GM12878 (cell line): ENCODE results near the gene TMOD3. TPM values are rescaled to one million over a fixed set of nuclear protein-coding genes. Genes with fewer than 3 reads are reported as not detected.

ENCODE experiments used
- CREB1 ChIP-seq: IDR thresholded peaks from 2 replicates; pipeline ENCODE4 v1.6.1; 2012; ENCODE audit warnings: low read depth, mild to moderate bottlenecking, inconsistent platforms
- FOS ChIP-seq: IDR thresholded peaks from 3 replicates; pipeline ENCODE4 v1.6.1; 2011; ENCODE audit warnings: borderline replicate concordance; ENCODE audit not compliant: insufficient read length; ENCODE audit errors: extremely low read depth
- HCFC1 ChIP-seq: fragments of 150-350 bp; IDR thresholded peaks from 2 replicates; pipeline ENCODE4 v1.6.1; 2014; ENCODE audit warnings: low read length
- IKZF1 ChIP-seq: fragments of 450-650 bp; conservative IDR thresholded peaks from 2 replicates; pipeline ENCODE4 v1.6.1; 2017; ENCODE audit warnings: antibody characterized with exemption, mild to moderate bottlenecking
- JUNB ChIP-seq: IDR thresholded peaks from 2 replicates; pipeline ENCODE4 v1.6.1; 2016; ENCODE audit warnings: antibody characterized with exemption, mild to moderate bottlenecking
- NR2C2 ChIP-seq: IDR thresholded peaks from 2 replicates; pipeline ENCODE4 v1.6.1; 2011; ENCODE audit warnings: borderline replicate concordance, low read depth; ENCODE audit not compliant: control insufficient read depth, insufficient read length
- PAX8 ChIP-seq: fragments of 450-650 bp; IDR thresholded peaks from 2 replicates; pipeline ENCODE4 v1.6.1; 2017; ENCODE audit warnings: mild to moderate bottlenecking, moderate library complexity
- POLR2AphosphoS2 ChIP-seq: IDR thresholded peaks from 2 replicates; pipeline ENCODE4 v1.6.1; 2011; ENCODE audit warnings: low read depth, mild to moderate bottlenecking, low read length, improper control_type of control experiment, moderate library complexity
- POLR2AphosphoS5 ChIP-seq: IDR thresholded peaks from 2 replicates; pipeline ENCODE4 v1.6.1; 2011; ENCODE audit warnings: mild to moderate bottlenecking, low read length, inconsistent platforms
- SPI1 ChIP-seq: IDR thresholded peaks from 2 replicates; pipeline ENCODE4 v1.6.1; 2011; ENCODE audit warnings: low read depth, mild to moderate bottlenecking, low read length, moderate library complexity, borderline replicate concordance; ENCODE audit not compliant: insufficient read depth
- STAT1 ChIP-seq: fragments of 450-650 bp; conservative IDR thresholded peaks from 2 replicates; pipeline ENCODE4 v1.6.1; 2014; ENCODE audit warnings: antibody characterized with exemption, mild to moderate bottlenecking
- STAT3 ChIP-seq: IDR thresholded peaks from 2 replicates; pipeline ENCODE4 v1.6.1; 2011; ENCODE audit warnings: low read depth, low read length, improper control_type of control experiment
- YY1 ChIP-seq: IDR thresholded peaks from 2 replicates; pipeline ENCODE4 v1.6.1; 2011; ENCODE audit warnings: low read depth, mild to moderate bottlenecking, low read length
- polyA plus RNA-seq, 11 experiments: library from polyadenylated mRNA; depleted of rRNA in 4 of 11; unstranded in 6 of 11; stranded (reverse) in 5 of 11; fragments of >200 nt; fragmentation: Nextera tagmentation in 4 of 11; fragmentation: Illumina TruSeq in 1 of 11; extraction: Ambion mirVana in 4 of 11; extraction: Trizol in 1 of 11; gene quantifications; 1 replicate in 1 of 11; 2 replicates in 10 of 11; pipeline versions ENCODE4 v1.2.1 to v1.2.3, GENCODE V29; 2011 to 2016; ENCODE audit warnings: inconsistent platforms in 2 of 11, missing spikeins in 2 of 11, low read depth in 1 of 11
- total RNA-seq, 4 experiments: library from RNA; depleted of rRNA in 3 of 4; stranded (reverse); fragments of >200 nt in 3 of 4; fragmentation: Illumina TruSeq in 1 of 4; extraction: Trizol in 1 of 4; gene quantifications; 2 replicates each; pipeline versions ENCODE4 v1.2.1 to v1.2.3, GENCODE V29; 2013 to 2021
- TF ChIP-seq, protein P1 (sequence below): IDR thresholded peaks from 2 replicates; pipeline ENCODE4 v1.6.1; 2011; ENCODE audit warnings: borderline replicate concordance, low read depth, mild to moderate bottlenecking, moderate library complexity, low read length; ENCODE audit not compliant: insufficient read depth, poor library complexity, severe bottlenecking
- TF ChIP-seq, protein P2 (sequence below): fragments of 450-650 bp; formaldehyde crosslinking; IDR thresholded peaks from 2 replicates; pipeline ENCODE4 v1.4.0; 2022; ENCODE audit warnings: mild to moderate bottlenecking, moderate library complexity
- TF ChIP-seq, protein P3 (sequence below): fragments of 150-350 bp; IDR thresholded peaks from 2 replicates; pipeline ENCODE4 v1.6.1; 2016; ENCODE audit warnings: low read depth, low read length
- TF ChIP-seq, protein P4 (sequence below): fragments of 450-650 bp; IDR thresholded peaks from 2 replicates; pipeline ENCODE4 v1.6.1; 2018; ENCODE audit warnings: mild to moderate bottlenecking, low read depth, moderate library complexity; ENCODE audit not compliant: partially characterized antibody

The TMOD3 gene
- total and polyA plus RNA-seq, 10 of the 15 experiments (the other 5 are each of a cell fraction or from before 2014, with no cell fraction given) = 5.2 to 39.4 (median 22.5) TPM

DNA sequence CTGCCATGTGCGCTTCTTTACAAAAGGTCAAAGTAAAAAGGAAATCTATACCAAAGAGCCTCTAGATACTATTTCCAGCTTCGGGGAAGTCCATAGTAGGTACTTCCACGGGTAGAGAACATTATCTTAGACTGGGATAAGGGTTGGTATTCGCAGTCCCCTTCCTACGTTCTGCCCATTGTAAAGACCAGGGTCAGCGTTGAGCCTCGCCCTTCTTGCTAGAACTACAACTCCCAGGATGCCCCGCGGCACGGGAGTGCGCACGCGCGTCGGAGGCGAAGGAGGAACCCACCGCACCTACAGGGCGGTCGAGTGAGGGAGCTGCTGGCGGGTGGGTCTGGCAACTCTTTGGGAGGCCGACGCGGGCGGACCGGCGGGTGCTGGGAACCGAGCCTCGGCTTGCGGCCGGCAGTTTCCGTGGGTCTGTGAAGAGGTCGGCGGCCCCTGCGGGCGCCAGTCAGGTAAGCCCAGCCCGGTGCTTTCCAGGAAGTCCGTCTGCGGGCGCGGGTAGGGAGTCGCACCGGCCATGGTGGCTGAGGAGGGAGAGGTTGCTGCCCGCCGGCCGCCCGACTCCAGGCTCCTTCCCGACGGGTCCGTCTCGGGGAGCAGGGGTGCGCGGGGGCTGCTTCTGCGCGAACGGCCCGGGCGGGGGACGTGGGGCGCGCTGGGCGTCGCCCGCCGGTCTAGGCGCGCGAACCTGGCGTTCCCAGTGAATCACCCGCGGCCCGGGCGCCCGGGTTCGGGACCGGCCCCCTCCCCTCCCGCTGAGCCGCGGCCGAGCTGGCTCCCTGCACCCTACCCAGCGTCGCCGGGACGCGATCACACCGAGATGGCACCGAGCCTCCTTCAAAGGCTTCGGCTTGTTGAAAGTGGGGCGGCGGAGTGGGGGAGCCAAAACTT is at the start of gene TMOD3 (continued):
- TF ChIP-seq, protein P1, sequence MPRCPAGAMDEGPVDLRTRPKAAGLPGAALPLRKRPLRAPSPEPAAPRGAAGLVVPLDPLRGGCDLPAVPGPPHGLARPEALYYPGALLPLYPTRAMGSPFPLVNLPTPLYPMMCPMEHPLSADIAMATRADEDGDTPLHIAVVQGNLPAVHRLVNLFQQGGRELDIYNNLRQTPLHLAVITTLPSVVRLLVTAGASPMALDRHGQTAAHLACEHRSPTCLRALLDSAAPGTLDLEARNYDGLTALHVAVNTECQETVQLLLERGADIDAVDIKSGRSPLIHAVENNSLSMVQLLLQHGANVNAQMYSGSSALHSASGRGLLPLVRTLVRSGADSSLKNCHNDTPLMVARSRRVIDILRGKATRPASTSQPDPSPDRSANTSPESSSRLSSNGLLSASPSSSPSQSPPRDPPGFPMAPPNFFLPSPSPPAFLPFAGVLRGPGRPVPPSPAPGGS = no peak
- peak; percentile 75; the same call in 1 of the 2 replicates for TF ChIP-seq YY1
- TF ChIP-seq, protein P2, sequence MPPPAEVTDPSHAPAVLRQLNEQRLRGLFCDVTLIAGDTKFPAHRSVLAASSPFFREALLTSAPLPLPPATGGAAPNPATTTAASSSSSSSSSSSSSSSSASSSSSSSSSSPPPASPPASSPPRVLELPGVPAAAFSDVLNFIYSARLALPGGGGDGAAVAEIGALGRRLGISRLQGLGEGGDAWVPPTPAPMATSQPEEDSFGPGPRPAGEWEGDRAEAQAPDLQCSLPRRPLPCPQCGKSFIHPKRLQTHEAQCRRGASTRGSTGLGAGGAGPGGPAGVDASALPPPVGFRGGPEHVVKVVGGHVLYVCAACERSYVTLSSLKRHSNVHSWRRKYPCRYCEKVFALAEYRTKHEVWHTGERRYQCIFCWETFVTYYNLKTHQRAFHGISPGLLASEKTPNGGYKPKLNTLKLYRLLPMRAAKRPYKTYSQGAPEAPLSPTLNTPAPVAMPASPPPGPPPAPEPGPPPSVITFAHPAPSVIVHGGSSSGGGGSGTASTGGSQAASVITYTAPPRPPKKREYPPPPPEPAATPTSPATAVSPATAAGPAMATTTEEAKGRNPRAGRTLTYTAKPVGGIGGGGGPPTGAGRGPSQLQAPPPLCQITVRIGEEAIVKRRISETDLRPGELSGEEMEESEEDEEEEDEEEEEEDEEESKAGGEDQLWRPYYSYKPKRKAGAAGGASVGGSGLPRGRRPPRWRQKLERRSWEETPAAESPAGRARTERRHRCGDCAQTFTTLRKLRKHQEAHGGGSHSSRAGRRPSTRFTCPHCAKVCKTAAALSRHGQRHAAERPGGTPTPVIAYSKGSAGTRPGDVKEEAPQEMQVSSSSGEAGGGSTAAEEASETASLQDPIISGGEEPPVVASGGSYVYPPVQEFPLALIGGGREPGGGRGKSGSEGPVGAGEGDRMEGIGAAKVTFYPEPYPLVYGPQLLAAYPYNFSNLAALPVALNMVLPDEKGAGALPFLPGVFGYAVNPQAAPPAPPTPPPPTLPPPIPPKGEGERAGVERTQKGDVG (CRISPR knock-in tag) = no peak
- TF ChIP-seq JUNB = no peak
- TF ChIP-seq CREB1 = 0 out of 2 replicates have a peak, but pooled peaks have one; percentile 27
- no peak; the same call in 1 of the 2 replicates for TF ChIP-seq SPI1
- TF ChIP-seq NR2C2 = no peak
- TF ChIP-seq, protein P3, sequence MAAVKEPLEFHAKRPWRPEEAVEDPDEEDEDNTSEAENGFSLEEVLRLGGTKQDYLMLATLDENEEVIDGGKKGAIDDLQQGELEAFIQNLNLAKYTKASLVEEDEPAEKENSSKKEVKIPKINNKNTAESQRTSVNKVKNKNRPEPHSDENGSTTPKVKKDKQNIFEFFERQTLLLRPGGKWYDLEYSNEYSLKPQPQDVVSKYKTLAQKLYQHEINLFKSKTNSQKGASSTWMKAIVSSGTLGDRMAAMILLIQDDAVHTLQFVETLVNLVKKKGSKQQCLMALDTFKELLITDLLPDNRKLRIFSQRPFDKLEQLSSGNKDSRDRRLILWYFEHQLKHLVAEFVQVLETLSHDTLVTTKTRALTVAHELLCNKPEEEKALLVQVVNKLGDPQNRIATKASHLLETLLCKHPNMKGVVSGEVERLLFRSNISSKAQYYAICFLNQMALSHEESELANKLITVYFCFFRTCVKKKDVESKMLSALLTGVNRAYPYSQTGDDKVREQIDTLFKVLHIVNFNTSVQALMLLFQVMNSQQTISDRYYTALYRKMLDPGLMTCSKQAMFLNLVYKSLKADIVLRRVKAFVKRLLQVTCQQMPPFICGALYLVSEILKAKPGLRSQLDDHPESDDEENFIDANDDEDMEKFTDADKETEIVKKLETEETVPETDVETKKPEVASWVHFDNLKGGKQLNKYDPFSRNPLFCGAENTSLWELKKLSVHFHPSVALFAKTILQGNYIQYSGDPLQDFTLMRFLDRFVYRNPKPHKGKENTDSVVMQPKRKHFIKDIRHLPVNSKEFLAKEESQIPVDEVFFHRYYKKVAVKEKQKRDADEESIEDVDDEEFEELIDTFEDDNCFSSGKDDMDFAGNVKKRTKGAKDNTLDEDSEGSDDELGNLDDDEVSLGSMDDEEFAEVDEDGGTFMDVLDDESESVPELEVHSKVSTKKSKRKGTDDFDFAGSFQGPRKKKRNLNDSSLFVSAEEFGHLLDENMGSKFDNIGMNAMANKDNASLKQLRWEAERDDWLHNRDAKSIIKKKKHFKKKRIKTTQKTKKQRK = no peak
- TF ChIP-seq POLR2AphosphoS2 = no peak
- no peak for TF ChIP-seq STAT3
- peak; percentile 84 for TF ChIP-seq POLR2AphosphoS5
- peak; percentile 90 for TF ChIP-seq HCFC1
- no peak for TF ChIP-seq FOS
- TF ChIP-seq, protein P4, sequence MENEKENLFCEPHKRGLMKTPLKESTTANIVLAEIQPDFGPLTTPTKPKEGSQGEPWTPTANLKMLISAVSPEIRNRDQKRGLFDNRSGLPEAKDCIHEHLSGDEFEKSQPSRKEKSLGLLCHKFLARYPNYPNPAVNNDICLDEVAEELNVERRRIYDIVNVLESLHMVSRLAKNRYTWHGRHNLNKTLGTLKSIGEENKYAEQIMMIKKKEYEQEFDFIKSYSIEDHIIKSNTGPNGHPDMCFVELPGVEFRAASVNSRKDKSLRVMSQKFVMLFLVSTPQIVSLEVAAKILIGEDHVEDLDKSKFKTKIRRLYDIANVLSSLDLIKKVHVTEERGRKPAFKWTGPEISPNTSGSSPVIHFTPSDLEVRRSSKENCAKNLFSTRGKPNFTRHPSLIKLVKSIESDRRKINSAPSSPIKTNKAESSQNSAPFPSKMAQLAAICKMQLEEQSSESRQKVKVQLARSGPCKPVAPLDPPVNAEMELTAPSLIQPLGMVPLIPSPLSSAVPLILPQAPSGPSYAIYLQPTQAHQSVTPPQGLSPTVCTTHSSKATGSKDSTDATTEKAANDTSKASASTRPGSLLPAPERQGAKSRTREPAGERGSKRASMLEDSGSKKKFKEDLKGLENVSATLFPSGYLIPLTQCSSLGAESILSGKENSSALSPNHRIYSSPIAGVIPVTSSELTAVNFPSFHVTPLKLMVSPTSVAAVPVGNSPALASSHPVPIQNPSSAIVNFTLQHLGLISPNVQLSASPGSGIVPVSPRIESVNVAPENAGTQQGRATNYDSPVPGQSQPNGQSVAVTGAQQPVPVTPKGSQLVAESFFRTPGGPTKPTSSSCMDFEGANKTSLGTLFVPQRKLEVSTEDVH = no peak
- TF ChIP-seq STAT1 = no peak
- TF ChIP-seq PAX8 = no peak
- peak; percentile 87 for TF ChIP-seq IKZF1
